ENCODE data around the gene FPR3. TPM values are rescaled to one million over a fixed set of nuclear protein-coding genes. Genes with fewer than 3 reads are reported as not detected.

FPR3 gene
- total RNA-seq, 1 experiment from 2014 or later = not detected

- Histone ChIP-seq H3K79me1 (ENCODE audit: insufficient read depth, low read depth, low read length, poor library complexity, severe bottlenecking) (no peaks in the 10 kb centered on the region), H2BK12ac (ENCODE audit: insufficient read length, low read depth, low read length) (no peak overlapping the region), H4K20me1 (ENCODE audit: control insufficient read depth, insufficient read depth, insufficient read length) (no peaks in the 10 kb centered on the region), H3T11ph (ENCODE audit: low read length) (no peak overlapping the region), H3K27ac (ENCODE audit: insufficient read length, low read depth, low read length) (no peak overlapping the region), H3K14ac (ENCODE audit: insufficient read depth, low read length) (no peak overlapping the region), H4K8ac (replicated peaks; ENCODE audit: insufficient read length, low read depth, low read length) (no peak overlapping the region), H2BK15ac (ENCODE audit: low read depth, low read length) (no peak overlapping the region), H3K27me3 (ENCODE audit: insufficient read depth, low read length) (no peaks in the 10 kb centered on the region), H2AFZ (ENCODE audit: low read length) (no peak overlapping the region), H3K4ac (ENCODE audit: low read depth, low read length) (no peak overlapping the region), H3K4me1 (ENCODE audit: insufficient read depth, low read length) (no peaks in the 10 kb centered on the region), H3K23ac (ENCODE audit: insufficient read length, low read depth, low read length) (no peak overlapping the region), H3K9ac (ENCODE audit: extremely low read depth, insufficient read length, low read length) (no peak overlapping the region), H4K5ac (ENCODE audit: insufficient read length, low read depth, low read length) (no peak overlapping the region), H3K9me3 (ENCODE audit: control insufficient read depth, low read depth, low read length) (peaks cover 93% of the 10 kb centered on the region), H3K56ac (ENCODE audit: insufficient read length, low read depth, low read length) (no peak overlapping the region), H3K4me2 (ENCODE audit: insufficient read depth, insufficient read length, low read length) (no peak overlapping the region), H3K23me2 (ENCODE audit: insufficient read length, low read depth, low read length, poor library complexity, severe bottlenecking) (no peaks in the 10 kb centered on the region), H2BK120ac (ENCODE audit: low read depth, low read length, poor library complexity, severe bottlenecking) (no peak overlapping the region), H2BK20ac (ENCODE audit: low read depth, low read length, poor library complexity, severe bottlenecking) (no peak overlapping the region), H3K18ac (ENCODE audit: insufficient read length, low read depth, low read length) (no peak overlapping the region), H4K91ac (ENCODE audit: insufficient read length, low read depth, low read length) (no peak overlapping the region), H2AK5ac (ENCODE audit: insufficient read length, low read length) (no peak overlapping the region), H2BK5ac (ENCODE audit: insufficient read length, low read length) (no peak overlapping the region), H3K79me2 (ENCODE audit: insufficient read depth, low read length) (no peaks in the 10 kb centered on the region)
- TF ChIP-seq CTCF (conservative IDR thresholded peaks at IDR 0.05) = no peak
- DNase-seq = no peak
- H3K36me3 Mint-ChIP-seq (ENCODE audit: insufficient read depth in 1 of 3, low read depth in 3 of 3) = peaks cover 51 to 98% (median 87%) of the 10 kb centered on the region in 3 experiments
- no peaks in the 10 kb centered on the region for H3K4me1 Mint-ChIP-seq
- no peak overlapping the region for H3K27ac Mint-ChIP-seq
- peaks cover 91 to 99% of the 10 kb centered on the region in 2 experiments for H3K9me3 Mint-ChIP-seq
- H3K27me3 Mint-ChIP-seq (ENCODE audit: low read depth) = peaks cover 1% of the 10 kb centered on the region
- no peak overlapping the region for H3K4me3 Mint-ChIP-seq
- no CpG with 5 or more reads among the region's 2 CpGs for WGBS (ENCODE audit: extremely low coverage, insufficient read length, low lambda C conversion rate)
These were observed 67.1 kb downstream of the FPR3 start for GRCh38 chr19:51861870-51862622.

Measured in H9 (cell line).